HG03280 (cell line): ENCODE measurements around the gene MAP4K3.
"Not testable (repeated sequence)": the region's sequence is repeated elsewhere in the genome, so short reads cannot be mapped to it uniquely, and the experiment has no call there.

Experiments used
- ATAC-seq: cut with Tn5 transposase; IDR thresholded peaks from one replicate; pipeline ENCODE4 v1.9.1; 2021; ENCODE audit warnings: mild to moderate bottlenecking, moderate library complexity; ENCODE audit not compliant: unreplicated experiment

MAP4K3 gene

GRCh38 chr2:39375917-39376316 is 61.2 kb downstream of the MAP4K3 start:
- no peak for ATAC-seq

- ATAC-seq: no peak
Observed at GRCh38 chr2:39373181-39373802, 63.8 kb downstream of the MAP4K3 start.

GRCh38 chr2:39370101-39370500 is 67.0 kb downstream of the MAP4K3 start:
- no peak for ATAC-seq

- no peak for ATAC-seq
Observed at GRCh38 chr2:39368846-39369245, 68.2 kb downstream of the MAP4K3 start.

- no peak for ATAC-seq
Observed at GRCh38 chr2:39368376-39368775, 68.7 kb downstream of the MAP4K3 start.

- no peak for ATAC-seq
Observed at GRCh38 chr2:39362595-39362994, 74.5 kb downstream of the MAP4K3 start.

- no peak for ATAC-seq
Observed at GRCh38 chr2:39361511-39361910, 75.6 kb downstream of the MAP4K3 start.

- ATAC-seq: not testable (repeated sequence)
Observed at GRCh38 chr2:39360342-39360741, 76.7 kb downstream of the MAP4K3 start.

GRCh38 chr2:39359453-39360038 is 77.5 kb downstream of the MAP4K3 start:
- no peak for ATAC-seq

- ATAC-seq: no peak
Observed at GRCh38 chr2:39356922-39357639, 80.0 kb downstream of the MAP4K3 start.

GRCh38 chr2:39350658-39351057 is 86.4 kb downstream of the MAP4K3 start:
- ATAC-seq: no peak

- no peak for ATAC-seq
Observed at GRCh38 chr2:39338502-39338901, 98.6 kb downstream of the MAP4K3 start.

GRCh38 chr2:39335930-39336329 is 101.2 kb downstream of the MAP4K3 start:
- ATAC-seq: no peak

- ATAC-seq: no peak
Observed at GRCh38 chr2:39334978-39335377, 102.1 kb downstream of the MAP4K3 start.

- ATAC-seq: no peak
Observed at GRCh38 chr2:39334529-39334928, 102.6 kb downstream of the MAP4K3 start.

GRCh38 chr2:39326644-39327043 is 110.4 kb downstream of the MAP4K3 start:
- no peak for ATAC-seq

GRCh38 chr2:39325966-39326365 is 111.1 kb downstream of the MAP4K3 start:
- no peak for ATAC-seq

- not testable (repeated sequence) for ATAC-seq
Observed at GRCh38 chr2:39321056-39322035, 115.7 kb downstream of the MAP4K3 start.

- no peak for ATAC-seq
Observed at GRCh38 chr2:39320162-39320561, 116.9 kb downstream of the MAP4K3 start.

- ATAC-seq: no peak
Observed at GRCh38 chr2:39313575-39313974, 123.5 kb downstream of the MAP4K3 start.

GRCh38 chr2:39311469-39311868 is 125.6 kb downstream of the MAP4K3 start:
- no peak for ATAC-seq
